Ishikawa (cell line): ENCODE measurements around the gene FAM131C.

Experiments used
- EP300 ChIP-seq: IDR thresholded peaks from 2 replicates; pipeline ENCODE4 v1.6.1; 2012; ENCODE audit warnings: borderline replicate concordance
- FOXM1 ChIP-seq: IDR thresholded peaks from 2 replicates; pipeline ENCODE4 v1.6.1; 2012; ENCODE audit warnings: low read depth, borderline replicate concordance
- TF ChIP-seq, protein P1 (sequence below): IDR thresholded peaks from 2 replicates; pipeline ENCODE4 v1.6.1; 2012; ENCODE audit warnings: low read depth, mild to moderate bottlenecking

DNA sequence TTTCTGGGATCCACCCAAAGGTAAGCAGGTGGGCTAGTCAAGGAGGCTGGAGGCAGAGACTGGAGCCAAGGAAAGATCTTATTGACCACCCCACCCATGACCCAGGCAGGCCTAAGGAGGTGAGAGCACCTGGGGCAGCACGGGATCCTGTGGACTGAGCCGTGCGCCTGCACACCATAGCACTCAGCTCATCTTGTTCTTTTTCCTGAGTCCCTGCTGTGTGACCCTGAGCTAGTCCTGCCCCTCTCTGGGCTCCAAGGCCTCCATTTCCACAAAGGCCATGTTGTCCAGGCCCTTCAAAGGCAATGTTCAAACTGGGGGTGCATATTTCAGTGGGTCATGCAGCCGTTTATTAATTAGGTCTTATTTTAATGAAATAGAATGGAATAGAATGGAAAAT is 7.2 kb downstream of the FAM131C start:
- TF ChIP-seq EP300 (no peak), FOXM1 (no peak)
- TF ChIP-seq, protein P1, sequence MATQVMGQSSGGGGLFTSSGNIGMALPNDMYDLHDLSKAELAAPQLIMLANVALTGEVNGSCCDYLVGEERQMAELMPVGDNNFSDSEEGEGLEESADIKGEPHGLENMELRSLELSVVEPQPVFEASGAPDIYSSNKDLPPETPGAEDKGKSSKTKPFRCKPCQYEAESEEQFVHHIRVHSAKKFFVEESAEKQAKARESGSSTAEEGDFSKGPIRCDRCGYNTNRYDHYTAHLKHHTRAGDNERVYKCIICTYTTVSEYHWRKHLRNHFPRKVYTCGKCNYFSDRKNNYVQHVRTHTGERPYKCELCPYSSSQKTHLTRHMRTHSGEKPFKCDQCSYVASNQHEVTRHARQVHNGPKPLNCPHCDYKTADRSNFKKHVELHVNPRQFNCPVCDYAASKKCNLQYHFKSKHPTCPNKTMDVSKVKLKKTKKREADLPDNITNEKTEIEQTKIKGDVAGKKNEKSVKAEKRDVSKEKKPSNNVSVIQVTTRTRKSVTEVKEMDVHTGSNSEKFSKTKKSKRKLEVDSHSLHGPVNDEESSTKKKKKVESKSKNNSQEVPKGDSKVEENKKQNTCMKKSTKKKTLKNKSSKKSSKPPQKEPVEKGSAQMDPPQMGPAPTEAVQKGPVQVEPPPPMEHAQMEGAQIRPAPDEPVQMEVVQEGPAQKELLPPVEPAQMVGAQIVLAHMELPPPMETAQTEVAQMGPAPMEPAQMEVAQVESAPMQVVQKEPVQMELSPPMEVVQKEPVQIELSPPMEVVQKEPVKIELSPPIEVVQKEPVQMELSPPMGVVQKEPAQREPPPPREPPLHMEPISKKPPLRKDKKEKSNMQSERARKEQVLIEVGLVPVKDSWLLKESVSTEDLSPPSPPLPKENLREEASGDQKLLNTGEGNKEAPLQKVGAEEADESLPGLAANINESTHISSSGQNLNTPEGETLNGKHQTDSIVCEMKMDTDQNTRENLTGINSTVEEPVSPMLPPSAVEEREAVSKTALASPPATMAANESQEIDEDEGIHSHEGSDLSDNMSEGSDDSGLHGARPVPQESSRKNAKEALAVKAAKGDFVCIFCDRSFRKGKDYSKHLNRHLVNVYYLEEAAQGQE: no peak
